Fibroblast of the aortic adventitia (primary cell): Measurements from ENCODE around the gene TMEM19. TPM values are rescaled to one million over a fixed set of nuclear protein-coding genes. Genes with fewer than 3 reads are reported as not detected.
A peak's percentile ranks its signal among the peaks of the same experiment; 100 is the strongest.
"Not testable (repeated sequence)": the region's sequence is repeated elsewhere in the genome, so short reads cannot be mapped to it uniquely, and the experiment has no call there.

Experiments used
- DNase-seq: peaks from one replicate; pipeline ENCODE4 v3.0.0-alpha.2; 2010; ENCODE audit warnings: low read depth
- H3K4me3 ChIP-seq: 2 replicates; pipeline ENCODE4 v1.5.1; 2011; ENCODE audit warnings: low read depth, mild to moderate bottlenecking, control low read depth, low read length, moderate library complexity
- total RNA-seq: library from RNA; depleted of rRNA; stranded (reverse); fragments of >200 nt; gene quantifications from 2 replicates; pipeline ENCODE4 v1.2.3, GENCODE V29; 2012; ENCODE audit warnings: low replicate concordance
- TF ChIP-seq, protein P1 (sequence below): IDR thresholded peaks from 2 replicates; pipeline ENCODE4 v1.5.1; 2011; ENCODE audit warnings: mild to moderate bottlenecking, low read length, control low read depth, inconsistent platforms; ENCODE audit not compliant: insufficient read depth

Gene TMEM19
- total RNA-seq, 1 donor = 36.8 TPM

DNA sequence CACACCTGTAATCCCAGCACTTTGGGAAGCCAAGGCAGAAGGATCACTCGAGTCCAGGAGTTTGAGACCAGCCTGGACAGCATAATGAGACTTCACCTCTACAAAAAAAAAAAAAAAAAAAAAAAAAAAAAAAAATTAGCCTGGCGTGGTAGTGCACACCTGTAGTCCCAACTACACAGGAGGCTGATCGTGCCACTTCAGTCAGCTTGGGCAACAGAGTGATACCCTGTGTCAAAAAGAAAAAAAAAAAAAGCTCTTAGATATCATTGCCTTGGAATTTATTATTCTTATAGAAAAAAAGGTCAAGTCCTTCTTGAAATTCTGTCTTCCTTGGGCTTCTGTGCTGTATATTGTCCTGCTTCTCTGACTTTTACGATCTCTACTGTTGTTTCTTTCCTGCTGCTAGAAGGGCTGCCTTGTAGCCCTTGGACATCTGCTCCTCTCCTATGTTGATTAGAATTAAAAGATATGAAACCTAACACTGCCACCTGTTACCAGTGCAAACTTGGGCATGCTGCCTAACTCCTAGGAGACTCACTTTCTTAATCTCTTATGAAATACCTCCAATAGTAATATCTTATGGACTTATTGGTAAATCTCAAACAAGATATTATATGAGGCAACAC is 5.7 kb downstream of the TMEM19 start:
- DNase-seq = no peak
- TF ChIP-seq, protein P1, sequence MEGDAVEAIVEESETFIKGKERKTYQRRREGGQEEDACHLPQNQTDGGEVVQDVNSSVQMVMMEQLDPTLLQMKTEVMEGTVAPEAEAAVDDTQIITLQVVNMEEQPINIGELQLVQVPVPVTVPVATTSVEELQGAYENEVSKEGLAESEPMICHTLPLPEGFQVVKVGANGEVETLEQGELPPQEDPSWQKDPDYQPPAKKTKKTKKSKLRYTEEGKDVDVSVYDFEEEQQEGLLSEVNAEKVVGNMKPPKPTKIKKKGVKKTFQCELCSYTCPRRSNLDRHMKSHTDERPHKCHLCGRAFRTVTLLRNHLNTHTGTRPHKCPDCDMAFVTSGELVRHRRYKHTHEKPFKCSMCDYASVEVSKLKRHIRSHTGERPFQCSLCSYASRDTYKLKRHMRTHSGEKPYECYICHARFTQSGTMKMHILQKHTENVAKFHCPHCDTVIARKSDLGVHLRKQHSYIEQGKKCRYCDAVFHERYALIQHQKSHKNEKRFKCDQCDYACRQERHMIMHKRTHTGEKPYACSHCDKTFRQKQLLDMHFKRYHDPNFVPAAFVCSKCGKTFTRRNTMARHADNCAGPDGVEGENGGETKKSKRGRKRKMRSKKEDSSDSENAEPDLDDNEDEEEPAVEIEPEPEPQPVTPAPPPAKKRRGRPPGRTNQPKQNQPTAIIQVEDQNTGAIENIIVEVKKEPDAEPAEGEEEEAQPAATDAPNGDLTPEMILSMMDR = no peak
- H3K4me3 ChIP-seq = no peak overlapping the region

DNA sequence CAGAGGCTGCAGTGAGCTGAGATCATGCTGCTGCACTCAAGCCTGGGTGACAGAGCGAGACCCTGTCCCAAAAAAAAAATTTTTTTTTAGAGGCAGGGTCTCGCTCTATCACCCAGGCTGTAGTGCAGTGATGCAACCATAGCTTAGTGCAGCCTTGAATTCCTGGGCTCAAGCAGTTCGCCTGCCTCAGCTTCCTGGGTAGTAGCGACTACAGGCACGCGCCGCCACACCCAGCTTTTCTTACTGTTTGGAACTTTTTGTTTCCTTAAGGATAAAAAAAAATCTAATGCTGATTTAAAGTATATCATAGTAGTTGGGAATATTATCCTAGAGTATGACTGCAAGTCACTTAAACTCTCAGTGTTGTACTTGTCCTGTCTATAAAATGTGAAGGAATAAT is 7.2 kb downstream of the TMEM19 start:
- no peak overlapping the region for H3K4me3 ChIP-seq
- TF ChIP-seq, protein P1 = no peak
- DNase-seq = no peak

DNA sequence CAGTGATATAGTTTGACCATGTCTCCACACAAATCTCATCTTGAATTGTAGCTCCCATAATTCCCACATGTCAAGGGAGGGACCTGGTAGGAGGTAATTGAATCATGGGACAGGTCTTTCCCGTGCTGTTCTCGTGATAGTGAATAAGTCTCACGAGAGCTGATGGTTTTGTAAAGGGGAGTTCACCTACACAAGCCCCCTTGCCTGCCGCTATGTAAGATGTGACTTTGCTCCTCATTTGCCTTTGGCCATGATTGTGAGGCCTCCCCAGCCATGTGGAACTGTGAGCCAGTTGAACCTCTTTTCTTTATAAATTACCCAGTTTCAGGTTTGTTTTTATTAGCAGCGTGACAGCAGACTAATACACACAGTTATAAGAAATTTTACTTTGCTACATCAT is 7.8 kb downstream of the TMEM19 start:
- DNase-seq, H3K4me3 ChIP-seq: not testable (repeated sequence)

DNA sequence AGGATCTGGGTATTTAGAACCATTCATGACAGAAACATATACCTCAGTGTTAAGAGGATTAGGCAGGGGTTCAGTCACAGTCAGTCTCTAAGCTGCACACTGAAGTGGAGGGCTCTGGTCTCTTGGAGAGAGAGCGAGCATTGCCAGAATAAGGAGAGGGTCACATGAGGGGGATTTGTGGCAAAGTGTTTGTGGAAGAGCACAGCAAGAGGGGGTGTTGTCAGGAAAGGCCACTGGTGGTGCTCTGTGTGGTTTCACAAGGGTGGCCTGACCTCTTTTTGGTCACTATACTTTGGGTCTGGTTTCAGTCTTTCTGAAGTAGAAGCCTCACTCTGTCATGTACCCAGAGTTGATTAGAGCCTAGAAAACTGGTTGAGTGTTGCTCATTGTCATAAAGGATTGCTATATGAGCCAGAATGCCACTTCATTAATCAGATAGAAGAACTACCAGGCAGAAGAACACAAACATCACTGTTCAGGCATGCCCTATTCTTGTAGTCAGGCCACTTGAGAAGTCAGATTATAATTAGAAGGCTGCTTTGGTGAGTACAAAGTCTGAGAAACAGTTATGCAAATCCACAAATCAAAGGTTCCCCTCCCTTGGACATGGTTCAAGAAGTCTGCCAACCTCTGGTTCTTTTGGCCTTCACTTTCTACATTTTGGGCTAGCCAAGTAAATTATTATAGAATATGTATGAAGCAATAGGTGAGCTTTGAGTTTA is 8.4 kb downstream of the TMEM19 start:
- TF ChIP-seq, protein P1 = no peak
- no peak overlapping the region for H3K4me3 ChIP-seq
- DNase-seq = no peak

DNA sequence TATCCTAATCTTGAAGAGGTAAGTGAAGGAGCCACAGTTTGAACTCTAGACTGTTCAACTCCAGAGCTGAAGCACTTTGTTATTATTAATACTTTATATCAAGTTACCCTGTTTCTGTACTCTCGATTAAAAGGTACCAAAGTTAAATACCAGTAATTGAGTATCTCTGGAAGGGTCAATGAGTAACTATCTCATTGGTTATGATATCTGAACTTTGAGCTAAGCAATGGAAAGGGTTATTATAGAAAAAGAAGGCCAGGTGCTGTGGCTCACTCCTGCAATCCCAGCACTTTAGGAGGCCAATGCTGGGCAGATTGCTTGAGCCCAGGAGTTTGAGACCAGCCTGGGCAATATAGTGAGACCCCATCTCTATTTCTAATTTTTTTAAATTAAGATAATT is 9.9 kb downstream of the TMEM19 start:
- no peak overlapping the region for H3K4me3 ChIP-seq
- TF ChIP-seq, protein P1 = no peak
- DNase-seq = no peak

DNA sequence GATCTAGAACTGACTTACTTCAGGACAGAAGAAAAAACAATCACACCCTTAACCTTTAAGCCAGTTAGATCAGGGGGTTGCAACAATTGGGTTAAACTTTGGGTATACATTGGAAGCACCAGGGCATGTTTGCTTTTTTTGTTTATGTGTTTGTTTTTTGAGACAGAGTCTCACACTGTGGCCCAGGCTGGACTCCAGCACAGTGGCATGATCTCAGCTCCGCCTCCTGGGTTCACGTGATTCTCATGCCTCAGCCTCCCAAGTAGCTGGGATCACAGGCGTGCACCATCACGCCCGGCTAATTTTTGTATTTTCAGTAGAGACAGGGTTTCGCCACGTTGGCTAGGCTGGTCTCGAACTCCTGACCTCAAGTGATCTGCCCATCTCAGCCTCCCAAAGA is 16.3 kb downstream of the TMEM19 start:
- DNase-seq, H3K4me3 ChIP-seq: not testable (repeated sequence)

DNA sequence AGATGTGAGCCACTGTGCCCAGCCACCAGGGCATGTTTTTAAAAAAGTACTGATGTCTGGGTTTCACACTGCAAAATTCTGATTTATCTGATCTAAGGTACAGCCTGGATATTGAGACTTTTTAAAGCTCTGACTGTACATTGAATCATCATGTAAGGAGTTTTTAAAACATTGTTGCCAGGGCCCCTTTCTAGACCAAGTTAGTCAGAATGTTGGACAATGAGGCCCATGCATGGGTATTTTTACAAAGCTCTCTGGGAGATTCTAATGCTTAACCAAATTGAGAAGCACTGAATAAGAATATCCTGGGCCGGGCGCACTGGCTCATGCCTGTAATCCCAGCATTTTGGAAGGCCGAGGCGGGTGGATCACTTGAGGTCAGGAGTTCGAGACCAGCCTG is 16.7 kb downstream of the TMEM19 start:
- DNase-seq = peak; percentile 15
- H3K4me3 ChIP-seq = no peak overlapping the region
- TF ChIP-seq, protein P1 = no peak

DNA sequence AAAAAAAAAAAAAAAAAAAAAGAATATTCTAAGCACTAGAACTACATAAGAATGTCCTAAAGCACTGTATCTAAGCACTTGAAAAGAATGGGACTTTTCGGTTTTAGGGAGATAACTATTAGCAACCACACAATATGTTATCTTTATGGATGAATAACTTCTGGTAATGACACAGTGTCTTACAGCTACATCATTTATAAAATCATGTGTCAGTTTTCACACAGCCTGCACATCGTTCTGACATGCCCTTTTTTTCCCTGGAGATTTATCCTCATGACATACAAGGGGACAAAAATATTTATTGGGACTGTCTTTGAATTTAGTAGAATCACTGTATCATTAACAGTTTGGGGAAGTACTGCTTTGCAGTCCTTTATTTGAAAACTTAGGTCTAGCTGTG is 17.3 kb downstream of the TMEM19 start:
- TF ChIP-seq, protein P1 = no peak
- no peak for DNase-seq
- no peak overlapping the region for H3K4me3 ChIP-seq
